Measurements from ENCODE around the gene GATA5.

GATA5 gene

DNA sequence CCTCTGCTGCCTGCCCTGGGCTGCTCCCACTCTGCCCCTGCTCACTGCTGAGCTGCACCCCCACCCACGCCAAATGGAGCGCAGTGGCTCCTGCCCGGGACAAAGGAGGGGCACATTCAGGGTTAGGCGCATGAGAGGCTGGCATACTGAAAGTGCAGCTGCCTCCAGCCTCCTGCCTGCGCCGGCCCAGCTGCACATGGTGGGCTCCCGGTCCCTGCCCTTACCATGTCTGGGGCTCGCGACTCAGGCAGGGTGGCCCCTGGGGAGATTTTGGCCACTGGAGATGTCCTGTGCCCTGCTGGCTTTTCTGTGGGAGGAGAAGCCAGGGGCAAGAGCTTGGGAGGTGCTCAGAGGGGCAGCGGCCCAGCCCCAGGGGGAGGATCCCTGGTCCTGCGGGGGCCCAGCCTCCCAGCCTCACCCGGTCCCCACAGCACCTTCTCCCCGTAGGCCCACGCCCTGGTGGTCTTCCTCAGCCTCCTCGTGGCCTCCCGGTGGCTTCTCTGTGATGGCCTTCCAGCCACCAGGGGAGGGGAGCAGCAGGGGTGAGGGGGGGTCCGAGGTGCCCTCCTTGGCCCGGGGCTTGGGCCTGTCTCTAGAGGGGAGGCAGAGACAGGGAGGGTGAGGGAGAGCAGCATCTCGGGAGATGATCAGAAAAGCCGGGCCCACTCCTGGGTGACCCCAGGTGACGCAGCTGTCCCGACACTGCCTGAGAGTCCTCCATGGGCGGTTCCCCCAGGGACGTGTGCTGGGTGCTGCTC is 60.3 kb downstream of the GATA5 start:
- DNase-seq (ENCODE audit: low read depth): no peak

DNA sequence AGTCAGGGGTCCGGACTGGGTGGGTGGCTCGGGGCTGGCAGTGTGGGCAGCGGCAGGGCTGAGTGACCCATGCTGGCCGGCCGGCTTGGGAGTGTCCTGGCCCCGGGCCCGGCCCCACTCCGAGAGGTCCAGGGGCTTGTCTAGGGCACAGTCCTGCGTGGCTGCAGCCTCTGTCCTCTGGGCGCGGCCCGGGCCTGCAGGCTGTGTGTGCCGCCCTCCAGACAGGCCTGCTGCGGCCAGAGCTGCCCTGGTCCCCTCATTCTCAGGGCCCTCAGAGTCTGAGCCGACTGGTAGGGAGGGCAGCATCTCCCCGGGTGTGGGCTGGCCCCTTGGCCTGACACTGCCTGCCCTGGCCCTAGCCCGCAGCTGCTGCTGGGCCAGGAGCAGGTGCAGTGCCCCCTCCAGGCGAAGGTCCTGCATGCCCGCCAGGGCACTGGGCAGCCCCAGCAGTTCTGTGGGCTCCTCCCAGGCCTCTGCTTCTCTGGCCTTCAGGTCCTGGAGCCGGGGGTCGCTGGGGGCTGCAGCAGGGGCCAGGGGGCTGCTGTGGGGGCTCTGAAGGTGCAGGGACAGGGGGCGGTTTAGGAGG is 61.8 kb downstream of the GATA5 start:
- DNase-seq (ENCODE audit: low read depth): no peak

Data from activated T-helper 9 cell treated with anti-CD3 and anti-CD28 coated beads, Interleukin-2, amount 50 U/mL, for 16 hours (primary cell).